ENCODE data around the gene ATP6V1B1.

GRCh38 chr2:70964133-70964532, 28.4 kb downstream of the ATP6V1B1 start:
- TF ChIP-seq CTCF (IDR thresholded peaks at IDR 0.05) (no peak), POLR2A (IDR thresholded peaks at IDR 0.05) (no peak)
